ENCODE data around the gene SNX9.

DNA sequence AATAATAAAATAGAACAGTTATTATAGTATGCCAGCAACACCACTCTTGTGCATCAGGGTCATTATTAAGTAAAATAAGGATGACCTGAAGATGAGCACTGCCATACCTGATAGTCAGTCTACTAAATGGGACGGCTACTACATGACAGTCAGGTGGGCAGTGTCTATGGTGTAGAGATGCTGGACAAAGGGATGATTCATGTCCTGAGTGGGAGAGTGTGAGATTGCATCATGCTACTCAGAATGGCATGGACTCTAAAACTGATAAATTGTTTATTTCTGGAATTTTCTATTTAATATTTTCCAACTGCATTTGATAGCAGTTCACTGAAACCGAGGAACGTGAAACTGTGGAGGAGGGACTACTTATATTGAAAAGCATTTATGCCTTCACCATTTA is 38.8 kb downstream of the SNX9 start:
- TF ChIP-seq, protein P1, sequence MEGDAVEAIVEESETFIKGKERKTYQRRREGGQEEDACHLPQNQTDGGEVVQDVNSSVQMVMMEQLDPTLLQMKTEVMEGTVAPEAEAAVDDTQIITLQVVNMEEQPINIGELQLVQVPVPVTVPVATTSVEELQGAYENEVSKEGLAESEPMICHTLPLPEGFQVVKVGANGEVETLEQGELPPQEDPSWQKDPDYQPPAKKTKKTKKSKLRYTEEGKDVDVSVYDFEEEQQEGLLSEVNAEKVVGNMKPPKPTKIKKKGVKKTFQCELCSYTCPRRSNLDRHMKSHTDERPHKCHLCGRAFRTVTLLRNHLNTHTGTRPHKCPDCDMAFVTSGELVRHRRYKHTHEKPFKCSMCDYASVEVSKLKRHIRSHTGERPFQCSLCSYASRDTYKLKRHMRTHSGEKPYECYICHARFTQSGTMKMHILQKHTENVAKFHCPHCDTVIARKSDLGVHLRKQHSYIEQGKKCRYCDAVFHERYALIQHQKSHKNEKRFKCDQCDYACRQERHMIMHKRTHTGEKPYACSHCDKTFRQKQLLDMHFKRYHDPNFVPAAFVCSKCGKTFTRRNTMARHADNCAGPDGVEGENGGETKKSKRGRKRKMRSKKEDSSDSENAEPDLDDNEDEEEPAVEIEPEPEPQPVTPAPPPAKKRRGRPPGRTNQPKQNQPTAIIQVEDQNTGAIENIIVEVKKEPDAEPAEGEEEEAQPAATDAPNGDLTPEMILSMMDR (IDR thresholded peaks at IDR 0.05; ENCODE audit: low read length), result no peak
- TF ChIP-seq EZH2 (IDR thresholded peaks at IDR 0.05; ENCODE audit: borderline replicate concordance, low read length), result no peak
